HG02571 (cell line): ENCODE measurements around the gene HELZ2.

Experiments used
- ATAC-seq: cut with Tn5 transposase; IDR thresholded peaks from one replicate; pipeline ENCODE4 v1.9.1; 2021; ENCODE audit warnings: mild to moderate bottlenecking, moderate library complexity; ENCODE audit not compliant: unreplicated experiment

HELZ2 gene

DNA sequence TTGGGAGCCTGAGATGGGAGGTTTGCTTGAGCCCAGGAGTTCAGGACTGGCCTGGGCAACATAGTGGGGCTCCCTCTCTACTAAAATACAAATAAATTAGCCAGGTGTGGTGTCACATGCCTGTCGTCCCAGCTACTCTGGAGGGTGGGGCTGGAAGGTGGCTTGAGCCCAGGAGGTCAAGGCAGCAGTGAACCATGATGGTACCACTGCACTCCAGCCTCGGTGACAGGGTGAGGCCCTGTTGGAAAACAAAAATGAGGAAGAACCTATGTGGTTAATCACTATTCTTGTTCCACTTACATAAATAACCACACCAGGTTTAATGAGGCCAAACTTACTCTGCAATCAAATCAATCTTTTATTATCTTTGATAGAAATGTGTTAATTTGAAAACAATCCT is 48.1 kb downstream of the HELZ2 start:
- no peak for ATAC-seq

DNA sequence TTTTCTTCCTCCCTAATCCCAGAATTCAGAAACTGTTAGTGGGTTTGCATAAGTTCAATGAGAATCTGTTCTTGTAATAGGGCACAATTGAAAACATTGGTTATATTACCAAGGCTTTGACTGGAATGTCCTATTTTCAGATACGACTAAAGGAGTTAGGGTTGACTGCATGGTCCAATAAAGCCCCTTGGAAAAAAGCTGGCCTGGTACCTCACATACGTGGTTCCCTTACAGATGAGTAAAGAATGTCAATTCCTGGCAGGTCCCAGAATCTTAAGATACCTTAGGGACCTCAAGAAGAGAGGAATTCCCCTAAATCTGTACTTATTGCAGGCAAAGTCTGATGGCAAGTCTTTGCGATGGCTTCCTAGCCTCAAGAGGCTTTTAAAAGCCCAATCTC is 48.9 kb downstream of the HELZ2 start:
- no peak for ATAC-seq
